ENCODE measurements around the gene ELOVL5.
"Not testable (repeated sequence)": the region's sequence is repeated elsewhere in the genome, so short reads cannot be mapped to it uniquely, and the experiment has no call there.

ELOVL5 gene

DNA sequence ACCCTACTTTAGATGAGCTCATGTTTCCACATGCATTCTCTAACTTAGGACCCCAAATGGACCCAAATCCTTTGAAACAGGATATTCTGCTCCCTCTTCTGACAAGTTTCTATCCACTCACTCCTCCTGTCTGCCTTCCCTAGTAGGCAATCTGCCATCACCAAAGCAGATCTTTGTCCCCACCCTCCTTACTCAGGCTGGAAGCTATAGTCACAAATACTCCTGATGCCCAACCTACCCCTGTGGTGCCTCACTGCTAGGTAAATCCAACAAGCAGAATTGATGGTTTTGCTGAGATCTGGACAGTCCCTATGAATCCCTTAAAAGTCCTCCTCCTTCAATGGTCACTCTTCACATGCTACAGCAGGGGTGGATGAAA, 21.7 kb downstream of the ELOVL5 start:
- no peak for DNase-seq

DNA sequence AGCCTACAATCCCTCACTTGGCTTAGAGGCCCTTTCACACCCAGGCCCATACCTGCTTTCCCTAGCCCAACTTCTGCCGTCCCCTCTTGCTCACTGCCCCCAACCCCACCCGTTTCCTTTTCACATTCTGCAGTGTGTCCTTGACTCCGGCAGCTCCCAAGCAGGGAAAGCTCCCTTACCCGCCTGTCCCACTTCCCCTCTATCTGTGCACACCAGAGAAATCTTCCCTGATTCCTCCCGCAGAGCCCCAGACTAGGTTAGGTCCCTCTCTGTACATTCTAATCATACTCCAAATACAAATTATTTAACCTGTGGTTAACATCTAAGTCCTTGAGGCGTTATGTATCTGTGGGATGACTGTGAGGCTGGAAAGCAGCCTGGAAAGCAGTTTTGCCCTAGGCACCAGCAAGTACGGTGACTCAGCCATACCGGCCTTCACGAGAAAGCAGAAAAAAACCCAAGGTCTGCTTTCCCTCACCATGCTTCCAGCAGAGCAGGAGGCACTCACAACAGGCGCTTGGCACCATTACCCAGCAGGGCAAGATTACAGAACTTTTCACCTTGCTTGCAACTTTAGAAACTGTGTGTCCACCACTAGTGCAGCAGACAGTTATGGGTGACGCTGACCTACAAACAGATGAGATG, 22.3 kb downstream of the ELOVL5 start:
- DNase-seq: no peak

DNA sequence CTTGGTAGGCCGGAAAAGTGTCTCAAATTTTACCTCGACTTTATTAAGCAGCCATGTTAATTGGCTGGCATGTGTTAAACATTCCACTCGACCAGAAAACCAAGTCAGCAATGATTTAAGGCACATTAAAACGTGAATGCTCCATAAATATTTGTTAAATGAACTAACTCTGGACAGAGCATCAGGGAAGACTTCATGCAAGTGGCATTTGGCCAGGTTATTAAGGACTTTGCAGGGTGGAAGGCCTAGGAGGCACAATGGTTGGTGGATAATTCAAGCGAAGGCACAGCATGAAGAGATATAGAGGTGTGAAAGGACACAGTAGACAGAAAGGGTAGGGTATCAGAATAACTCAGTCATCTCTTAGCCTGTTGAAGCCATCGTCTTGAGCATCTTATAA, 23.0 kb downstream of the ELOVL5 start:
- DNase-seq: no peak

DNA sequence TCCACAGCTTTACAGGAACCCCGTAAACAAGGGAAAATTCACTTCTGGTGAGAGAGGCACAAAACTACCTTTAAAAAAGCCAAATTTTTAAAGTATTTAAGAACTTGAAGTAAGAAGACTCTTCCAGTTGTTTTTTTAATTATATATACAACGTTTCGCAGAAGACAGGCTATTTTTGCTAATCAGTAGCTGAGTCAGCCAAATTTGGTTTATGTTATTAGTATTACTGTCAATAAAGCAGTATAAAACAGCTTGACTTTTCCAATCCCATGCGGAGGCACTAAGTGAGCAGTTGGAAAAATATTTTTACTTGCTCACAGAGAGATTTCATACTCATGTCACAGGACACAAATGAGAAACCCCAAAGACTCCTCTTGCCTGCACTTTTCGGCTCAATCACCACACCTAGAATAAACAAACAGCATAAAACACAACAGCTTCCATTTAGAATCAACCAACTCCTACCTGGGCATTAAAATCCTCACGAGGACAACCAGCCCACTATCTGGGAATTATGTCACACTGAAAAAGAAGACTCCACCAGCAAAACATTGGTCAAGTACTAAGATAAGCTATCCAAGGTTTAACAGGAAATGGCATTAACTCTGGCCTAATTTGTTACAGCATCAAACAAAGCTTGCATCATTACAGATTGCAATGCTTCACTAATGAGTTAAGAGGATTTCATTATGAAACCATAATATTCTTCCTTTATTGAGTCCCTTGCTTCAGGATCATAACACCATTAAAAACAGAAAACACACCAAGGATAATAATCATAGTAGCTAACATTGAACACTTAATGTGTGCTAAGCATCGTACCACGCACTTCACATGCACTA, 26.3 kb downstream of the ELOVL5 start:
- no peak for DNase-seq

DNA sequence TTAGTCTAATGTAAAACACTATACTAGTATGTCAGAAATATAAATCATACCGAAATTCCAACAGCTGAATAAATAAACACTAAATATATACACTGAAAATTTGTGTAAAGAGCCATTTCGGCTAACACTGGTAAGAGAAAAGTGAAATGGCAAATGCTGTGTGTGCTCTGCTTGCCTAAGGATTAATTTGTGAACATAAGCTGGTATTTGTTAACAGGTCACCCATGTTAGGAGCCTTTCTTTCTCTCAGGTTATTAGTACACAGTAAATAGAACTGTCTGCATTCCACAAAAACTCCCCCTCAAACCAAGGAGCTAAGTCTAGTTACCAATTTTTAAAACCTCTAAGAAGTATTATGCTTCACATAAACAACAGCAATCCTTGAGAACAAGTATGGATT, 27.0 kb downstream of the ELOVL5 start:
- no peak for DNase-seq

DNA sequence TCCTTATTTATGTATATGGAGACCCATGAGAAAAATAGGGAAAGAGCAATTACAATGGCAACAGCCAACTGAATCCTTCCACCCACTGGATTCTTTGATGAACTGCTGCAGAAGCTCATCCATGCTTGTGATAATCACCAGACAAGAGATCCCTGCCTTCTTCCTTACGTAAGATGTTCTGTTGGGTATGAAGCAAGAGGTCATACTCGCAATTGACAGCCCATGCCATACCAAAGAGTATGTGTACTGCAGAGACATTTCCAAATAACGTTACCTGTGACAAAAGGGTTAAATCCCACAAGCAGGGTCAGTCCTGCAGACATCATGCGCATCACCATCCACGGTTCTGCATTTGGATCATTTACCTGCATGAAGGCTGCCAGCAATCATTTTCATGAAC, 27.8 kb downstream of the ELOVL5 start:
- no peak for DNase-seq

DNA sequence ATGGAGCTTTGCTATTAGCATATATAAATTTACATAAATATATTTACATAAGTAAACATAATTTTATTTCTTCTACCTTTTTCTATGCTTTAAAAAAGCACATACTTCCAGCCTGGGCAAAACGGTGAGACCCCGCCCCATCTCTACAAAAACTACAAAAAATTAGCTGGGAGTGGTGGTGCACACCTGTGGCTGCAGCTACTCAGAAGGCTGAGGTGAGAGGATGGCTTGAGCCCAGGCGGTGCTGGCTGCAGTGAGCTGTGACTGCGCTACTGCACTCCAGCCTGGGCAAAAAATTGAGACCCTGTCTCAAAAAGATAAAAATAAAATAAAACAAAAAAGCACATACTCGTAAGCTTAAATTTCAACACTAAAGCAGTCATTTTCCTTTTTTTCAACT, 30.3 kb downstream of the ELOVL5 start:
- no peak for DNase-seq

DNA sequence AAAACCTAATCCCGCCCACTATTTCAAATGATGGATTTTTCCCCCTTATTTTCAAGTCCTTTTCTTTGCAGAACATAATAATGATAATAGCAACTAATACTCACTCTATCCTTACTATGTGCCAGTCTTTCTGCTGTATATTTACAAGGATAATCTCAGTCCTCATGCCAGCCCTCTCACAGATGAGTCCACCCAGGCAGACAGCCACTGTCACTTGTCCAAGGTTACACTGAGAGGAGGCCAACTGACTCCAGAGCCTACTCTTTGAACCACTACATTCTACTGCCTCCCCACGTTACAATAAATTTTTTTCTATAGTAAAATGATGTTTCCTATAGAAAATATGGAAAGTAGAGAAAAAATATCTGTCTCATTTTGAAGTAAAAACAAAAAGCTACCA, 30.9 kb downstream of the ELOVL5 start:
- no peak for DNase-seq

DNA sequence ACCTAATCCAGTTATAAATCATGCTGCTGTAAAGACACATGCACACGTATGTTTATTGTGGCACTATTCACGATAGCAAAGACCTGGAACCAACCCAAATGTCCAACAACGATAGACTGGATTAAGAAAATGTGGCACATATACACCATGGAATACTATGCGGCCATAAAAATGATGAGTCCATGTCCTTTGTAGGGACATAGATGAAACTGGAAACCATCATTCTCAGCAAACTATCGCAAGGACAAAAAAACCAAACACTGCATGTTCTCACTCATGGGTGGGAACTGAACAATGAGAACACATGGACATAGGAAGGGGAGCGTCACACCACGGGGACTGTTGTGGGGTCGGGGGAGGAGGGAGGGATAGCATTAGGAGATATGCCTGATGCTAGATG, 31.5 kb downstream of the ELOVL5 start:
- DNase-seq: not testable (repeated sequence)

DNA sequence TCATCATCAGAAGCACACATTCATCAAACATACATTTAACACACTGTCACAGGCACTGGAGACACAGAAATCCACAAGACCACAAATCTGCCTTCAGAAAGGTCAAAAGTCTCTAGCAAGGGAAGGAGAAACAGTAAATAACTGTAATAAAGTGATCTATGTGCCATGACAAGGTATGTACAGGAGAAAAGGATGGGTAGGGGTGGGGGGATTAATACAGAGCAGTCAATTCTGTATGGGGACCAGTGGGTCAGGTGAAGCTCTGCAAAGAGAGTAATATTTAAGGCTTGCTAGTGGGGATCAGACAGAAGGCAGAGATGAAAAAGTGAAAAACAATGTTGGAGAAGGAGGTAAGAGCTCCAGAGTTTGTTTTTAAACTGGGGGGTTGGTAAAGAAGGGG, 32.6 kb downstream of the ELOVL5 start:
- DNase-seq: no peak

DNA sequence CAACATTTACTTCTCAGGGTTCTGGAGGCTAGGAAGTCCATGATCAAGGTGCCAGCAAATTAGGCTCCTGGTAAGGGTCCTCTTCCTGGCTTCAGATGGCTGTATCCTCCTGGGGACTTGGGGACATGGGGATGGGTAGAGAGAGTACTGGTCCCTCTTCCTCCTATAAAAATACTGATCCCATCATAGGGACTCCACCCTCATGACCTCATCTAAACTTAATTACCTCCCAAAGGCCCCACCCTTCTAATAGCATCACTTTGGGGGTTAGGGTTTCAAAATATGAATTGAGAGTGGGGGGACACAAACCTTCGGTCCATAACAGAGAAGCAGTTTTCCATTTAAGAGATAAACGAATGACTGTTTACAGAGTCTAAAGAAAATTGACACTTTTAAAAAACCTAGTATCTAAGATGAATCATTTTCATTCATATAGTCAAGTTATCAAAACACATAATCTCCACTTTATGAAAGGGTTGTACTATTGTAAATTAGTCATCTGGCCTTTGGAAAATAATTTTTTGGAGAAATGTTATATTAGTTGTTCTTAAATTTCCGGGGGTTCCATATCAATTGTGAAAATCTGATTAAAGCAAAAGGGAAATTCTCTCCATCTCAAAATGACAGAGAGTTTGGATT, 33.5 kb downstream of the ELOVL5 start:
- no peak for DNase-seq

DNA sequence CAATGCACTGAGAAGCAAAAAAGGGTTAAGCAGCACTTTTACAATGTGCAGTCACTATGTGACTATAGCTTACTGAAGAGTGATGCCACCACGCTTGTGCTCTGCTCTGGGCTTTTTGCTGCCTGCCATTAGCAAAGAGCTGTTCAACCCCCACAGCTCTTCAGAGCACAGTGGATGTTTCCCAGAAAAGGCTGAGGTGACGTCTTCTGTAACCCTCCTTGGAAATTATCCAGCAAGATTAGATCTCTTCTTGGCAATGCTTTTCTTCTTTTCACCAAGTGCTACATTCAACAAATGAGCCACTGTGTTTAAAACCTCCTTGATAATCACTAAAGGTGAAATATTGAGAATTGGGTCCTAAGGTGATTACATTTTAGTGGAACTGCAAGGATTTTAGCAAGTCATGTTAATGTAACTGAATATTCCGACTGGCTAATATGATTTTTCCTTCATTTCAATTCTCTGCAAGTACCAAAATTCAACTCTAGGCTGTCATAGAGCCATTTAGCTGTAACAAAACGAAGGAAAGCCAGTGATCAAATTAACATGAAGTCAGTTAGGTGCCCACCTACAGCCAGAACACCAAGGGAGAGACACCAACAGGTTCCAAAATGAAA, 34.9 kb downstream of the ELOVL5 start:
- no peak for DNase-seq

DNA sequence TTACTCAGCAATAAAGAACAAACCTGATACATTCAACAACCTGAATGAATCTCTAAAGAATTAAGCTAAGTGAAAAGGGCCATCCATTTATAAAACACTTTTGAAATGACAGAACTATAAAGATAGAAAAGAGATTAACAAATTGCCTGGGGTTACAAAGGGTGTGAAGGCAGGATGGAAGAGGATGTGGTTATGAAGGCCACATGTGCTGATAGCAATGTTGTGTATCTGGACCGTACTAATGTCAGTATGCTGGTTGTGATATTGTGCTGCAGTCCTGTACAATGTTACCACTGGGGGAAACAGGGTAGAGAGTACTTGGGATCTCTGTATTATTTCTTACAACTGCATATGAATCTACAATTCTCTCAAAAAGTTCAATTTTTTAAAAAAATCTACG, 36.4 kb downstream of the ELOVL5 start:
- no peak for DNase-seq

DNA sequence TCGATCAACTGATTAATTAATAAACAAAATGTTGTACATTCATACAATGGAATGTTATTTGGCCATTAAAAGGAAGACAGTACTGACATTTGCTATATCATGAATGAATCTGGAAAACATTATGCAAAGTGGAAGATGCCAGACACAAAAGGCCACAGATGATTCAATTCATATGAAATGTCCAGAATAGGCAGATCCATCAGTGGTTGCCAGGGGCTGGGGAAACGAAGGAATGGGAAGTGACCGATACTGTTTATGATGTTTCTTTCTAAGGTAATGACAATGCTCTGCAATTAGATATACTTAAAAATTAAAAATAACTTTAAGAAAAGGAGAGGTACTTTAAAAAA, 37.2 kb downstream of the ELOVL5 start:
- DNase-seq: no peak

DNA sequence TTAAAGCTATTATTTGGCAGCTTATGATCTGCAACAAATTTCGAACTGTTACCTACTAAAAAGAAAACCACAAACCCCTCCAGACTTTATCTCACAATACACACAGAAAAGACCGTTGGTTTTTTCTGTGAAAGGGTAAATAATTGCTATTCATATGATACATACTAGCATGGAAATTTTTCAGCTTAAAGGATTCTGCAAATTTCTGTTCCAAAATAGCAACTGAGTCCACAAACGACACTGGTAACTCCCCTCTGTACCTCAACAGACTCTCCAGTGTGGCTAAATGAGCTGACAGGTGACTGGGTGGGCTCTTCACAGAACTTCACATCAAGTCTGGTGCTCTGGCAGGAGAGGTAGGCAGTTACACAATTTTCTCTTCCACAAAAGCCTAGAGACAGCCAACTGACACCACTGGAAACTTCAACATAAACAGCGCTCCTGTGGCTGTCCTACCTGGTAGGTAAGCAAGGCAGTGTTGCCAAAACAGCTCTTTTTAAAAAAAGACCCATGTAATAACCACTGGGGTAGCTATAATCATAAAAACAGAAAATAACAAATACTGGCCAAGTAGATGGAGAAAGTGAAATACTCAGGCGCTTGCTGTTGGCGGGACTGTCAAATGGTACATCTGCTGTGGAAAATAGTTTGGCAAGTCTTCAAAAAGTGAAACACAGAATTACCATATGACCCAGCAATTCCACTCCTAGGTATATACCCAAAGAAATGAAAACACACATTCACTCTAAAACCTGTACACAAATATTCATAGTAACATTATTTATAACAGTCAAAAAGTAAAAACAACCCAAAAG, 37.8 kb downstream of the ELOVL5 start:
- DNase-seq: no peak

DNA sequence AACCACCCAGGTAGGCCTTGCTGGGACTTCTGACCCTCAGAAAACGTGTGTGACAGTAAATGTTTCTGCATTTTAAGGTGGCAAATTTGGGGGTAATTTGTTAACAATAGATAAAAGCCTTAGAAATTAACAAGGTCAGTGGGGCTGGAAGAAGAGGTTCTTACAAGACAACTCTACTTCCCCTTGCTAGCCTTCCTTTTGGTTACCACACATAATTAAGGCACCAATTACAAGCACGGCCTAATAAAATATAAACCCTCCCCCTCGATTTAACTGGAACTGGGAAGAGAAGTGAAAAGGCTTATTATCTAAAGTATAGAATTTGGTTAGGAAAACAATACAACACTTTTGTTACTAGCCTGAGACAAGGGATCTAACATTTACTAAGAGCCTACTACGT, 38.8 kb downstream of the ELOVL5 start:
- DNase-seq: no peak

DNA sequence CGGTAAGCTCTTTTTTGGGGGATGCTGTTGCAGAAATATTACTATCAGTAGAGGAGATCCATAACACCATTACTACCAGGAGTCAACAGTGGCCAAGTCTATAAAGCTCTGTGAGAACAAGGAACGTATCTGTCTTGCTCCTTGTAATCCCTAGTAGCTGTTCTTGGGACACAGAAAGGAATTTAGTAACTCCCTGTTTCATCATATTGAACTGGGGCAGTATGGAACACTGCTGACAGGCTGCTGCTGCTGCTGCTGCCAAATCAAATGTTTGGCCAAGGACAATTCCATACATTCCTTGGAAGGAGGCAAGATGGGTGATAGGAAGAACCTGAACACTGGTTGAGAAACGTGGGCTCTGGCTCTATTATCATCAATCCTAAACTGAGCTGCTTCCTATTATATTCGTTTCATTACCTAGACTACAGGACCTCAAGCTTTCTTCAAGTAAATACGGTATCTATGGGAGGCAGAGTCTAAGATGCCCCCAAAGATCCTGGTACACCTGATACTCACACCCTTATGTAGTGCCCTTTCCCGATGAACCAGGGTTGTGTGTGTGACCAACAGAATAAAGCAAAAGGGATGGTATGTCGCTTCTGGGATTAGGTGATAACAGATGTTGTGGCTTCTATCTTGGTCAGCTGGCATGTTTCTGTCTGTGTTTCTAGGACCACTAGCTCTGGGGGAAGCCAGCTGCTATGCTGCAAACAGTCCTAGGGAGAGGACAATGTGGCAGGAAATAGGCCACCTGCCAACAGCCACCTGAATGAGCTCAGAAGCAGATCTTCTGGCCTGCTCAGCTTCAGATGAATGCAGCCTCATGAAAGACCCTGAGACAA, 39.5 kb downstream of the ELOVL5 start:
- no peak for DNase-seq

DNA sequence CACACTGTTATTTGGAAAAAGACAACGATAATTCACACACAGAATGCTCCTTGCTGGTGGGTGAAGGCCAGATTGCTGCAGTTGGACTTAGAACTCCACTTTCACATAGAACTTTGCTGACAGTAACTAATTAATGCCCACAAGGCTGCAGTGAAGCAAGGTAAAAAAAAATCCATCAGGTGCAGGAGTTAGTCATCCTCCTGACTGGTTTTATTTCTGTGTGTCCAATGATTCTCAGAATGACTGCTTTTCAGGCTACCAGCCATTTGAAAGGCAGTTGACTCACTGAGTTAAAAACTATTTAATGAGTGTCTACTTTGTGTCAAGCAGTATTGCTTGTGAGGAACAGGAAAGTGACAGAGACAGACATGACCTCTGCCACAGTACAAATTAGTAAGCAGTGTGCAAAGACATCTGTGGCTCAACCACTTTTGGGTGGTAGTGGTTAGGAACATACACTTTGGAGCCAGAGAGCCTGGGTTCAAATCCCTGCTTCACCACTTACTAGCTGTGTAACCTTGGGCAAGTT, 41.9 kb downstream of the ELOVL5 start:
- no peak for DNase-seq

DNA sequence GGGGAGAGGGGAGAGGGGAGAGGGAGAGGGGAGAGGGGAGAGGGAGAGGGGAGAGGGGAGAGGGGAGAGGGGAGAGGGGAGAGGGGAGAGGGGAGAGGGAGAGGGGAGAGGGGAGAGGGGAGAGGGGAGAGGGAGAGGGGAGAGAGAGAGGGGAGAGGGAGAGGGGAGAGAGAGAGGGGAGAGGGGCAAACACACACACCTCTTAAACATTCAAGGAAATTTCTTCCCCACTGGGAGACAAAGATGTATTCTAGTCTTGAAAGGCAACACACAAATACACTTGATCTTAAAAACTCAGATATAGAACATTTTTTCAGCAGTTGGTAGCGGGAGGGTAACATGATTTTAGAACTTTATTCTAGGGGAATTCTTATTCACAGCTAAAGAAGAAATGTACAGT, 42.5 kb downstream of the ELOVL5 start:
- DNase-seq: not testable (repeated sequence)

DNA sequence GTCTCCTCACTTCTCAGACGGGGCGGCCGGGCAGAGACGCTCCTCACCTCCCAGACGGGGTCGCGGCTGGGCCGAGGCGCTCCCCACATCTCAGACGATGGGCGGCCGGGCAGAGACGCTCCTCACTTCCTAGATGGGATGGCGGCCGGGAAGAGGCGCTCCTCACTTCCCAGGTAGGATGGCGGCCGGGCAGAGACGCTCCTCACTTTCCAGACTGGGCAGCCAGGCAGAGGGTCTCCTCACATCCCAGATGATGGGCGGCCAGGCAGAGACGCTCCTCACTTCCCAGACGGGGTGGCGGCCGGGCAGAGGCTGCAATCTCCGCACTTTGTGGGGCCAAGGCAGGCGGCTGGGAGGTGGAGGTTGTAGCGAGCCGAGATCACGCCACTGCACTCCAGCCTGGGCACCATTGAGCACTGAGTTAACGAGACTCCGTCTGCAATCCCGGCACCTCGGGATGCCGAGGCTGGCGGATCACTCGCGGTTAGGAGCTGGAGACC, 43.2 kb downstream of the ELOVL5 start:
- DNase-seq: not testable (repeated sequence)

DNA sequence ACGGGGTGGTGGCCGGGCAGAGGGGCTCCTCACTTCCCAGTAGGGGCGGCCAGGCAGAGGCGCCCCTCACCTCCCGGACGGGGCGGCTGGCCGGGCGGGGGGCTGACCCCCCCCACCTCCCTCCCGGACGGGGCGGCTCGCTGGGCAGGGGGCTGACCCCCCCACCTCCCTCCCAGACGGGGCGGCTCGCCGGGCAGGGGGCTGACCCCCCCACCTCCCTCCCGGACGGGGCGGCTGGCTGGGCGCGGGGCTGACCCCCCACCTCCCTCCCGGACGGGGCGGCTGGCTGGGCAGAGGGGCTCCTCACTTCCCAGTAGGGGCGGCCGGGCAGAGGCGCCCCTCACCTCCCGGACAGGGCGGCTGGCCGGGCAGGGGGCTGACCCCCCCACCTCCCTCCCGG, 43.8 kb downstream of the ELOVL5 start:
- not testable (repeated sequence) for DNase-seq
